Fibroblast of gingiva (primary cell): ENCODE data around the gene LACTBL1.
"Not testable (repeated sequence)": the region's sequence is repeated elsewhere in the genome, so short reads cannot be mapped to it uniquely, and the experiment has no call there.

Experiments used
- DNase-seq: peaks from one replicate; pipeline ENCODE4 v3.0.0-alpha.2; 2011; ENCODE audit warnings: low read depth

The LACTBL1 gene

DNA sequence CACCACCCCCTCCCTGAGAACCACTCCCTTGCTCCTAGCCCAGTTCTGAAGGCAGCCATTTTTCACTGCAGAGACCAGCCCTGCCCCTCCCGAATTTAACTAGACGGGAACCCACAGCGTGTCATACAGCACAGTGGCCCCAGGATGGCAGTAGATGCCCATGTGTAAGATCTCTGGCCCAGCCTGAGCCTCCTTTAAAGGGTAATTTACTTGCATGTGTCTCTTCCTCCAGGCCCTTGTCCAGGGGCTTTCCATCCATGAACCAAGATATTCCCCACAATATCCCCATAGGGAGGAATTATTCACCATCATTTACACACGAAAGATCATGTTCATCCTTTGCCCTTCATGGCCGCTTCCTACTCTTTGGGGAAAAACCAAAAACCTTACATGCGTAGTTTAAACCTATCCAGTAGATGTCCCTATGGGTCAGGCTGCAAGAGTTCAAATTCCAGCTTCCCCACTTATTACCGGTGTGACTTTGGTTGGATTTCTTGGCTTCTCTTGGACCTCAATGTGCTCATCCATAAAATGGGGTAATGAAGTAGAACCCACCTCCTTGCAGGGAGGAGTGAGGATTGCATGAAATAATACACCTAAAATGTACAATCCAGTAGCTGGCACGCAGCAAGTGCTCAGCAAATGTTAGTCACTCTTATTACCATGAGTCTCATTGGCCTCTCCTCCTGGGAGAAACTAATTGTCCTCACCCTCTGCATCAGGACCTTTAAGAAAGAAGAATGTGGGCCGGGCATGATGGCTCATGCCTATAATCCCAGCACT, 4.0 kb upstream of the LACTBL1 start:
- peak; percentile 78 for DNase-seq

DNA sequence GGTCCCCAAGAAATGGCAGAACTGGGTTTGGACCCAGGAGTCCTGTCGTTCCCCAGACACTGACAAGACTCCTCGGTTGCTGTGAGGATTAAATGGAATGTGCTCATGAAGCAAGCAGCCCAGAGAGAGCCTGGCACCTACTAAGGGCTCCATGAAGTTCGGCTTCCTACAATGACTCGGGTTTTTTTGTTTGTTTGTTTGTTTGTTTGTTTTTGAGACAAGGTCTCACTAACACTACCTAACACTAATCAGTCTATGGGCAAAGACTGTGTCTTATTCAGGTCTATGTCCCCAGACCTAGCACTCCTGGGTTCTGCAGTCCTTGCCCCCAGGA, 3.4 kb upstream of the LACTBL1 start:
- no peak for DNase-seq

DNA sequence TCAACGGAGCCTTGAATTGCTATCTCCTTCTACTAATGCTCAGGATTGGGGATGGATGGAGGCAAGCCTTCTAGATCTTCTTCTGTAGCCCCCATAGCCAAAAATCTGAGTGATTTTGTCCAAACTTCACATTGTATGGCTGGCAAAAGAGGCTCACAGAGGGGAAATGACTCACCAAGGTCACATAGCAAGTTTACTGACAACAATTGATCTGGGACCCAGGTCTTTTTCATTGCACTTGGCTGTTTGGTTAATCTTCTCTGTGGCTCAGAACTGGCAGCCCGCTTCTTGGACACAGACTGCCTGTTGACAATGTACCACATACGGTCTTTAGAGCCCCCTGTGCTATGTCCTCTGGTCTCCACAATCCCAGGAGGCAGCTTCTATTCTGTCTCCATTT, 3.0 kb upstream of the LACTBL1 start:
- DNase-seq, result no peak

DNA sequence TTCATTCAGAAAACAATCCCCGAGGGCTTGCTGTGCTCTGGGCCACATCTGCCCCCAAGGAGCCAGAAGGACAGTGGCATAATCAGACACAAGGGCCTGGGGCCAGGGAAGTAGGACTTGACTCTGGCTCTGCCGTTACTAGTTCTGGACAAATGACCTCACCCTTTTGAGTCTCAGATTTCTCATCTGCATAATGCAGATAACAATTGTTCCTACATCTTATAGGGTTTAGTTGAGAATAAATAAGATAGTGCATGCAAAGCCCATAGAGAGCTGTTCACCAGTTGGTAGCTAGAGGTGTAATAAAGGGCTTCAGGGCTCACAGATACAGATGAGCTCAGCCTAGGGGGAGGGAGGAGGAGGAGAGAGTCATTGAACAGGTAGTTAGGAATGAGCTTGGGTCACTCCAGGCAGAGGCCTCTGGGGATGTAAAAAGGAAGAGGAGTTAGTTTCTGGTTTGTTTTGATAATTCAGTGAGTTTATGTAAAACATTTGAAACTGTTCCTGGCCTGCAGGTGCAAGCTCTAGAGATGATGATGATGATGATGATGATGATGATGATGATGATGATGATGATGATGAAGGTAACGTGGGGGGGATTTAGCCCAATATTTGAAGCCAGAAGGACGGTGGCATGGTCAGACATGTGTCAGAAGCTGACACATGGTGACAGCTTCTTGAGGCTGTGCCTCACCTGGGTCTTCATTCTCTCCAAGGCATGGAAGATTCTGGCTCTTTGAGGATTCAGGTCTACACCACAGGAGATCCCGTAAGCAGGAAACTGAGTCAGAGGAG, 858 bp downstream of the LACTBL1 start:
- no peak for DNase-seq

- DNase-seq, result no peak
Measured at GRCh38 chr1:22971161-22971560, 1.5 kb downstream of the LACTBL1 start.

DNA sequence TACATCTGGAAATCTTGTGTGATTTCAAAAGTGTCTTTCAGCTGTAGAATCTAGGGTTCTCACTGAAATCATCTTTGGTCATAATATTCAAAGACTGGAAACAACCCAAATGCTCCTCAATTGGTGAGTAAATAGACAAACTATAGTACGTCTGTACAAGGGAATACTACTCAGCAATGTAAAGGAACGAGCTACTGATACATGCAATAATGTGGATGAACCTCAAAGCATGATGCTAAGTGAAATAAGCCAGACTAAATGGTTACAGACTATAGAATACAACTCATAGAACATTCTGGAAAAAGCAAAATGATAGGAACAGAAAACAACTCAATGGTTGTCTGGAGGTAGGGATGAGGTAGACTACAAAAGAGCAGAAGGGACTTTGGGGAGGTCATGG, 2.6 kb downstream of the LACTBL1 start:
- no peak for DNase-seq

- DNase-seq, result peak; percentile 53
Measured at GRCh38 chr1:22969304-22969709, 3.4 kb downstream of the LACTBL1 start.

DNA sequence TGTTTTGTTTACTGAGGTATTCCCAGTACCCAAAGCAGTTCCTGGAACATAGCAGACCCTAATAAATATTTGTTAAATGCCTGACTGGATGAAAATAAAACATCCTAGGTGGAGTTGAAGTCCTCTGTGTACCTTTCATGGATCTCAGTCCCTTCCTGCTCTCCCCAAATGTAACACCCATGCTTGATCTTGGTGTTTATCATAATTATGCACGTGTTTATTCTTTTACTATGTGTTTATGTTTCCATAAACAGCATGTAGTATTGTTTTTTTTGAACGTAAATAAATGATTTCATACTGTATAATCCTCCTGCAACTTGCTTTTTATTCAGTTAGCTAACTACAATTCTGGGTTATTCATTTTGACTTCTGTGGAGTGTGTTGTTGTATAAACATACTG, 4.8 kb downstream of the LACTBL1 start:
- DNase-seq, result no peak

- DNase-seq, result no peak
Measured at GRCh38 chr1:22966309-22966708, 6.4 kb downstream of the LACTBL1 start.

GRCh38 chr1:22963044-22963677, 9.5 kb downstream of the LACTBL1 start:
- DNase-seq, result no peak

- no peak for DNase-seq
Measured at GRCh38 chr1:22962558-22962957, 10.1 kb downstream of the LACTBL1 start.

DNA sequence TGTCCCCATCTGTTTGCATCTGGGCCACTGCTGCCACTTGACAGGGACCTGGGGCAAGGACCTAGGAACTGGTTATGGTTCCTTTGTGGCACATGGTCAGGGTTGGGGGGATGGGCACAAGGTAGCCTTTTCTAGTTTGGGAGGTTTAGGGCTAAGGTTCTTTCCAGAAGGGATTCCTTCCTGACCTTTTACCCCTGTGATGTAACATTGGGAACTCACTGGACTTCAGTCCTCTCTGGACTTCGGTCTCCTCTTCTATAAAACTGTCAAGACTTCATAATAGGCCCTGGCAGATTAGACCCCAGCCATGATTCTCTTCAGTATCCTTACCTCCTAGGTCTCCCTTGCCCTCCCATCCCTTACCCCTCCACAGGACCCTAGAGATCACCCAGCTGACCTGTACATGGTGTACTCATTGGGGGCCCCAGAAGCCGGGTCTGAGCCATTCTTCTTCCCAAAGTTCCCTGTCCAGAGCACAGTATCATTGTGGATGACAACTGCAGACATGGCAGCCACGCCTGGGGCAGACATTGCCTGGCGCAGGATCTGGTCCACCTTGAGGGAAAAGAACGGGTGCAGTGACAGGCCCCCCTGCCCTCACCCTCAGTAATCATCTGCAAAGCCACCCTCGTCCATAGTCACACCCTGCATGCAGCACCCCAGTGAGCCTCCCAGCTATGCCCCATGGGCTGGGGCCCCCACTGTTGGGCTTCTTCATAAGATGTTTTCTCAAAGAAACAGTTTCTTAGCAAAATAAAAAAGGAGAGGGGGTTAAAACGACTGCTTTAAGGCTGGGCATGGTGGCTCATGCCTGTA, 12.9 kb downstream of the LACTBL1 start:
- DNase-seq, result no peak

DNA sequence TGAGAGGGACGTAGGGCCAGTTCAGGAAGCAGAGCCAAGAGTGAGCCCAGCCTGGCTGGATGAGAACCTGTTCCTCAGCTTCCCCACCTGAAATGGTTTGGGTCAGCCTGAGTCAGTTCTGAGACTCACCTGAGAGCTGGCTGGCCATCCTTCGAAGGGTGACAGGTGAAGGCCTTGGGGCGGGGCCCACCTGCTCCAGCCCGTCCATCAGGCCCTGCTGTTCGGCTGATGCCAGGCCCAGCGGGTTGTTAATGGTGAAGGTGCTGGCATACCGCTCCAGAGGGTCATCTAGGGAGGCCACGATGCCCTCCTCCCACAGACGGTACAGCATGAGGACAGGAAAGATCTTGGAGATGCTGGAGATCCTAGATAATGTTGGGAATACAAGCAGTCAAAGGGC, 14.1 kb downstream of the LACTBL1 start:
- DNase-seq, result no peak

DNA sequence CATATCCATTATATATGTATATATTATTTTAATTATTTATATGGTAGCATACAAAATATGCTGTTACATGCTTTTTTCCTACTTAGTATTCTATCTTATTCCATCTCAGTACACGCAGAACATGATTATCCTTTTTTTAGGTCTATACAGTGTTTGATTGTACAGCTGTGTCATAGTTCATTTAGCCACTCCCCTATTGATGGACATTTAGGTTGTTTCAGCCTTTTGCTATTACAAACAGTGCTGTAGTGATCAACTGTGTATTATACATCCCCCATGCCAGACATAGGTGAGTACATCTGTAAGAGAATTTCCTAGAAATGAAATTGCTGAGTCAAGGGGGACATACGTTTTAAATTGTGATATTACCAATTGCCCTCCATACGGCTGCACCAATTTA, 15.6 kb downstream of the LACTBL1 start:
- no peak for DNase-seq

DNA sequence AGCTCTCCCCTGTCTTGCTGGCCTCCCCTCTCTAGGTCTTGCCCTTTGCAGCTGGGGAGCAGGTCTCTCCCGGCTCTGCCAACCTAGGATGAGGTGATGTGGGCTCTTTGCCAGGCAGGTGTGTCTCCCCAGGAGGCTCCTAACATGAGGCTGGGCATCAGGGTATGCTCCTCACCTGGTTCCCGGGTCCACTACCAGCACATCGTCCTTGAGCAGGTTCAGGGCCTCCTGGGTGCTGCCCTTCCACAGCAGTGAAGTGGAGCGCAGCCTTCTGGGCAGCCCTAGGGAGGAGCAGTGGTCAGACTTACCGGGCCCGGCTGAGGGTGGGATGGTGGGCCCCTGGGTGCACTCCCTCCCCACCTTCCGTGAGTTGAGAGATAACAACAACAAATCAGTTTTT, 17.5 kb downstream of the LACTBL1 start:
- DNase-seq, result no peak

GRCh38 chr1:22953740-22954141, 18.9 kb downstream of the LACTBL1 start:
- no peak for DNase-seq

DNA sequence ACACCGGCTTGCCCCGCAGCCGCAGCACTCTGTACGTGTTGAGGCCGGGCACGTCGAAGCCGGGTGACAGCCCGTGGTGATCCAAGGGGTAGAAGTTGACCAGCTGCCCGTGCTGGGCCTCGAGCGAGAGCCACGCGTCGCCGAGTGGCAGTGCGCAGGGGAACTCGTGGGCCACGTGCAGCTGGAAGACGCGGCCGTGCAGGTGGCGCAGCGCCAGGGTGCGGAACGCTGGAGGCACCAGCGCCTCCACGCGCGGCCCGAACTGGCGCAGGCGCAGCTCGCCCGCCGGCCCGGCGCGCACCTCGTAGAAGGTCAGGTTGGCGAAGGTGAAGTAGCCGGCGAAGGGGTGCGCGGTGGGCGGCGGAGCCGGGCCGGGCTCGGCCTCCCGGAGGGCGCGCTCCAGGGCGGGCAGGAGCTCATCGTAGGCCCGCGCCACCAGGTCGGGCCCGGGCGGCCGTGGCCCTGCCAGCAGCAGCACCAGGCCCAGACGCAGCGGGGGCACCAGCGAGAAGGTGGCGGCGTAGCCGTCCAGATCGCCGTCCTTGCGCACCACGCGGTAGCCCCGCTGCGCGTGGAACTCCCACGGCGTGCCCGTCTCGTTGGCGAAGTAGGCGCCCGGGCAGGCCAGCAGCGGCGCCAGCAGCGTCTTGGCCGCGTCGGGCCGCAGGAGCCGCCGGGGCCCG, 19.5 kb downstream of the LACTBL1 start:
- no peak for DNase-seq

DNA sequence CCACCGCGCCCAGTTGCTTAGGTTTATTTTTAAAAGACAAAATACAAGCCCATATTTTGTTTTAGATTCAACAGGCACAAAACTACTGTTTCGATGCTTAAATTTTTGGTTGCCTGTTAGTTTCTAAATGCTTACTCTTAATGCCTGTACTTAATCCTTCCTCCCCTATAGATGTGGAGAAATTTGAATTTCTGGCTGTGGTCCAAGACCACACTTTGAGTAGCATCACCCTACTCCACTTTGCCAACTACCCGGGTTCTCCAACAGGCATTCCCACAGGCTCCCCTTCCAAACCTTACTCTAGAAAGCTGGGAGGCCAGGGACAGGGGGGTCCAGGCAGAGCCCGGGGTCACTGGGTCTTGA, 20.0 kb downstream of the LACTBL1 start:
- no peak for DNase-seq

GRCh38 chr1:22951796-22952195, 20.9 kb downstream of the LACTBL1 start:
- DNase-seq, result no peak

GRCh38 chr1:22949822-22950331, 22.8 kb downstream of the LACTBL1 start:
- peak; percentile 86 for DNase-seq

- DNase-seq, result not testable (repeated sequence)
Measured at GRCh38 chr1:22945171-22945570, 27.5 kb downstream of the LACTBL1 start.
